HCT116 (cell line): Measurements from ENCODE around the gene SF1. TPM values are rescaled to one million over a fixed set of nuclear protein-coding genes. Genes with fewer than 3 reads are reported as not detected.

Experiments used
- ATAC-seq: fragments of 200-7000 bp; cut with Tn5 transposase; 2 replicates; pipeline ENCODE4 v1.9.1; 2020; ENCODE audit warnings: mild to moderate bottlenecking, moderate library complexity
- BruUV-seq: library from RNA; stranded (reverse); fragments of 400-500 nt; replicated peaks from 2 replicates; lab custom pipeline; 2021; lab: Mats Ljungman, UMichigan
- CTCF ChIA-PET: fragments of 300-600 bp; sonication (Branson Sonifier 250); formaldehyde crosslinking; loops from one replicate; lab custom pipeline; 2021; ENCODE audit warnings: antibody characterized with exemption; lab: Charles Lee
- POLR2A ChIA-PET: fragments of 300-600, 350-600 bp; sonication (Branson Sonifier 250); formaldehyde crosslinking; loops from one replicate; lab custom pipeline; 2021; ENCODE audit warnings: antibody characterized with exemption; lab: Charles Lee
- RAD21 ChIA-PET, 2 experiments: fragments of 300-600 bp; sonication (Branson Sonifier 250); formaldehyde crosslinking; loops; one replicate each; lab custom pipeline; 2023; ENCODE audit warnings: low total read pairs in 2 of 2; ENCODE audit not compliant: uncharacterized antibody in 2 of 2, unreplicated experiment in 2 of 2, low non-redundant PET in 1 of 2; lab: Charles Lee
- DNase-seq: peaks from one replicate; pipeline ENCODE4 v3.0.0-alpha.2; 2010; ENCODE audit warnings: low read depth, low spot score
- H2AFZ ChIP-seq: fragments of 200-600 bp; shearing (Covaris generic), sonication (generic); 2 replicates; pipeline ENCODE4 v1.6.1; 2017; ENCODE audit warnings: low read depth, mixed run types, mixed read lengths, antibody characterized with exemption, low read length; ENCODE audit not compliant: poor library complexity, severe bottlenecking
- H3K27ac ChIP-seq: 2 replicates; pipeline ENCODE4 v1.5.1; 2012; ENCODE audit warnings: low read depth, low read length
- H3K27me3 ChIP-seq: fragments of 200-600 bp; sonication (generic); 2 replicates; pipeline ENCODE4 v1.6.1; 2016; ENCODE audit warnings: mixed run types, low read length, mixed read lengths; ENCODE audit not compliant: insufficient read depth
- H3K36me3 ChIP-seq, 2 experiments: fragments of 200-500 bp in 1 of 2; fragments of 200-600 bp in 1 of 2; sonication (Bioruptor generic) in 1 of 2; sonication (generic) in 1 of 2; 2 replicates each; pipeline versions ENCODE4 v1.5.1 to v1.6.1; 2014 to 2016; ENCODE audit warnings: low read length in 2 of 2, inconsistent platforms in 1 of 2, mixed read lengths in 1 of 2, mixed run types in 1 of 2; ENCODE audit not compliant: insufficient read depth in 2 of 2, control insufficient read depth in 1 of 2
- H3K4me1 ChIP-seq, 2 experiments: fragments of 200-600 bp in 1 of 2; sonication (generic) in 1 of 2; 2 replicates each; pipeline versions ENCODE4 v1.5.1 to v1.6.1; 2012 to 2017; ENCODE audit warnings: low read length in 2 of 2, inconsistent platforms in 1 of 2, mild to moderate bottlenecking in 1 of 2, mixed read lengths in 1 of 2, mixed run types in 1 of 2, moderate library complexity in 1 of 2; ENCODE audit not compliant: insufficient read depth in 2 of 2, control insufficient read depth in 1 of 2
- H3K4me2 ChIP-seq: fragments of 200-600 bp; sonication (generic); 2 replicates; pipeline ENCODE4 v1.6.1; 2017; ENCODE audit warnings: mixed run types, low read length, mixed read lengths
- H3K4me3 ChIP-seq, 2 experiments: fragments of 200-600 bp in 1 of 2; sonication (generic) in 1 of 2; replicated peaks in 1 of 2; 2 replicates each; pipeline ENCODE4 v1.5.1; 2011 to 2016; ENCODE audit warnings: low read length in 2 of 2, control low read depth in 1 of 2, low read depth in 1 of 2, mild to moderate bottlenecking in 1 of 2, mixed read lengths in 1 of 2, mixed run types in 1 of 2
- H3K79me2 ChIP-seq: fragments of 200-600 bp; sonication (generic); 2 replicates; pipeline ENCODE4 v1.6.1; 2017; ENCODE audit warnings: mild to moderate bottlenecking, mixed run types, low read length, moderate library complexity, mixed read lengths; ENCODE audit not compliant: insufficient read depth
- H3K9ac ChIP-seq: fragments of 200-600 bp; sonication (generic); 2 replicates; pipeline ENCODE4 v1.6.1; 2016; ENCODE audit warnings: low read length, mixed read lengths
- H3K9me2 ChIP-seq: fragments of 200-600 bp; sonication (generic), shearing (Covaris generic); 2 replicates; pipeline ENCODE4 v1.6.1; 2017; ENCODE audit warnings: mixed run types, mild to moderate bottlenecking, moderate library complexity; ENCODE audit not compliant: insufficient read depth
- H3K9me3 ChIP-seq, 2 experiments: fragments of 200-500 bp in 1 of 2; fragments of 200-600 bp in 1 of 2; sonication (Bioruptor generic) in 1 of 2; sonication (generic) in 1 of 2; 2 replicates each; pipeline ENCODE4 v1.6.1; 2014 to 2017; ENCODE audit warnings: low read length in 2 of 2, mixed read lengths in 2 of 2, inconsistent platforms in 1 of 2, low read depth in 1 of 2, mild to moderate bottlenecking in 1 of 2, mixed run types in 1 of 2, moderate library complexity in 1 of 2; ENCODE audit not compliant: control insufficient read depth in 1 of 2, insufficient read depth in 1 of 2
- H4K20me1 ChIP-seq: fragments of 200-600 bp; sonication (generic), shearing (Covaris generic); 2 replicates; pipeline ENCODE4 v1.6.1; 2017; ENCODE audit warnings: mixed run types, mild to moderate bottlenecking, moderate library complexity; ENCODE audit not compliant: insufficient read depth
- CBX3 ChIP-seq: IDR thresholded peaks from 2 replicates; pipeline ENCODE4 v1.6.1; 2012; ENCODE audit warnings: low read depth
- CEBPB ChIP-seq: IDR thresholded peaks from 2 replicates; pipeline ENCODE4 v1.6.1; 2012; ENCODE audit warnings: low read depth
- EGR1 ChIP-seq: IDR thresholded peaks from 2 replicates; pipeline ENCODE4 v1.6.1; 2012; ENCODE audit warnings: low read depth
- ELF1 ChIP-seq: IDR thresholded peaks from 2 replicates; pipeline ENCODE4 v1.6.1; 2012; ENCODE audit warnings: low read depth, borderline replicate concordance
- EZH2 ChIP-seq: fragments of 200-600 bp; sonication (generic); IDR thresholded peaks from 2 replicates; pipeline ENCODE4 v1.6.1; 2017; ENCODE audit warnings: antibody characterized with exemption, mixed run types
- EZH2phosphoT487 ChIP-seq: fragments of 200-600 bp; IDR thresholded peaks from 2 replicates; pipeline ENCODE4 v1.6.1; 2018; ENCODE audit warnings: antibody characterized with exemption, borderline replicate concordance
- FOSL1 ChIP-seq: IDR thresholded peaks from 2 replicates; pipeline ENCODE4 v1.6.1; 2012; ENCODE audit warnings: low read depth
- POLR2A ChIP-seq: IDR thresholded peaks from 2 replicates; pipeline ENCODE4 v1.7.0; 2011; ENCODE audit warnings: borderline replicate concordance; ENCODE audit not compliant: insufficient read depth, insufficient read length; ENCODE audit errors: extremely low read depth
- POLR2AphosphoS5 ChIP-seq: IDR thresholded peaks from 2 replicates; pipeline ENCODE4 v1.6.1; 2011; ENCODE audit warnings: mild to moderate bottlenecking, low read depth, low read length, moderate library complexity
- RAD21 ChIP-seq: IDR thresholded peaks from 2 replicates; pipeline ENCODE4 v1.6.1; 2012; ENCODE audit warnings: low read depth, mild to moderate bottlenecking
- SP1 ChIP-seq: IDR thresholded peaks from 2 replicates; pipeline ENCODE4 v1.6.1; 2012; ENCODE audit warnings: low read depth
- TCF7L2 ChIP-seq: IDR thresholded peaks from 2 replicates; pipeline ENCODE4 v1.7.0; 2011; ENCODE audit warnings: borderline replicate concordance, inconsistent platforms; ENCODE audit not compliant: insufficient read depth, insufficient read length; ENCODE audit errors: extremely low read depth
- YY1 ChIP-seq: IDR thresholded peaks from 2 replicates; pipeline ENCODE4 v1.6.1; 2011; ENCODE audit warnings: low read length, low read depth, moderate library complexity, mild to moderate bottlenecking; ENCODE audit not compliant: insufficient replicate concordance; ENCODE audit errors: extremely low read depth
- ZFX ChIP-seq: fragments of 450-650 bp; IDR thresholded peaks from 2 replicates; pipeline ENCODE4 v1.6.1; 2017
- ZNF274 ChIP-seq: fragments of 200-500 bp; sonication (Bioruptor generic); IDR thresholded peaks from 2 replicates; pipeline ENCODE4 v1.6.1; 2014; ENCODE audit warnings: mild to moderate bottlenecking, low read depth, low read length, inconsistent platforms
- intact Hi-C: fragments of 100-400 bp; cut with micrococcal nuclease; formaldehyde crosslinking; loops from 2 replicates; pipeline ENCODE4 v1.10.0; 2022
- total RNA-seq: library from RNA; stranded (reverse); gene quantifications from one replicate; pipeline ENCODE4 v1.2.1, GENCODE V29; 2021; ENCODE audit not compliant: unreplicated experiment
- TF ChIP-seq, protein P1 (sequence below): IDR thresholded peaks from 2 replicates; pipeline ENCODE4 v1.6.1; 2012; ENCODE audit warnings: low read depth
- TF ChIP-seq, protein P2 (sequence below), 3 experiments: fragments of 200-600 bp in 1 of 3; sonication (generic) in 1 of 3; IDR thresholded peaks in 2 of 3; conservative IDR thresholded peaks in 1 of 3; 2 replicates each; pipeline ENCODE4 v1.5.1; 2012 to 2017; ENCODE audit warnings: low read depth in 2 of 3, low read length in 2 of 3, antibody characterized with exemption in 1 of 3, borderline replicate concordance in 1 of 3, control low read depth in 1 of 3, mild to moderate bottlenecking in 1 of 3, mixed read lengths in 1 of 3, mixed run types in 1 of 3, moderate library complexity in 1 of 3; ENCODE audit not compliant: insufficient read depth in 1 of 3
- TF ChIP-seq, protein P3 (sequence below): IDR thresholded peaks from 2 replicates; pipeline ENCODE4 v1.6.1; 2011; ENCODE audit warnings: mild to moderate bottlenecking, low read length, moderate library complexity; ENCODE audit not compliant: insufficient replicate concordance; ENCODE audit errors: extremely low read depth
- TF ChIP-seq, protein P4 (sequence below): IDR thresholded peaks from 2 replicates; pipeline ENCODE4 v1.6.1; 2012
- TF ChIP-seq, protein P5 (sequence below): IDR thresholded peaks from 2 replicates; pipeline ENCODE4 v1.6.1; 2012

The SF1 gene
- total RNA-seq, 1 experiment from 2014 or later = 403 TPM

DNA sequence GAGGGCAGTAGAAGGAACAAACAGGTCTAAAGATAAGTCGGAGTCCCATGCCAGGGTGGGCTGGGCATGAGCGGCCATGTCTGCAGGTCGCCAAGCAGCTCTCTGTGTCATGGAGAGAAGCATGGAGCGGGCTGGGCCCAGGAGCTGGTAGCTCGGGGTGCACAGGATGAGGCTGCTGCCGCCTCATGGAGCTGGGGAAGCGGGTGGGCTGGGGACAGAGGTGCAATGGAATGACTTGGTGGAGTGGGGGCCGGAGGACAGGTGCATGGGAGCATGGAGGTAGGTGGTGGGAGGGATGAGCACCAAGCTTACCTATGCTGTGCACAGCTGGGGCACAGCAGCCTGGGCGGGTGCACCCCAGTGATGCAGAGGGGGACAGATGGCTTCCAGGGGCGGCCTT is 58.9 kb downstream of the SF1 start:
- BruUV-seq = no TSS peak
- ChIA-PET POLR2A (no interaction called here), RAD21 (no interaction called here), CTCF (no interaction called here)
- Histone ChIP-seq H4K20me1 (no peaks in the 10 kb centered on the region), H2AFZ (no peak overlapping the region), H3K9me2 (no peaks in the 10 kb centered on the region), H3K79me2 (no peaks in the 10 kb centered on the region), H3K27me3 (peaks cover 11% of the 10 kb centered on the region; the same call in 1 of the 2 replicates), H3K36me3 (no peaks in the 10 kb centered on the region), H3K4me2 (no peak overlapping the region), H3K9ac (no peak overlapping the region), H3K27ac (no peak overlapping the region), H3K4me3 (no peak overlapping the region), H3K9me3 (no peaks in the 10 kb centered on the region), H3K4me1 (peaks cover 0 to 10% of the 10 kb centered on the region in 2 experiments; a peak in 1 of 4 replicates)
- TF ChIP-seq, protein P1, sequence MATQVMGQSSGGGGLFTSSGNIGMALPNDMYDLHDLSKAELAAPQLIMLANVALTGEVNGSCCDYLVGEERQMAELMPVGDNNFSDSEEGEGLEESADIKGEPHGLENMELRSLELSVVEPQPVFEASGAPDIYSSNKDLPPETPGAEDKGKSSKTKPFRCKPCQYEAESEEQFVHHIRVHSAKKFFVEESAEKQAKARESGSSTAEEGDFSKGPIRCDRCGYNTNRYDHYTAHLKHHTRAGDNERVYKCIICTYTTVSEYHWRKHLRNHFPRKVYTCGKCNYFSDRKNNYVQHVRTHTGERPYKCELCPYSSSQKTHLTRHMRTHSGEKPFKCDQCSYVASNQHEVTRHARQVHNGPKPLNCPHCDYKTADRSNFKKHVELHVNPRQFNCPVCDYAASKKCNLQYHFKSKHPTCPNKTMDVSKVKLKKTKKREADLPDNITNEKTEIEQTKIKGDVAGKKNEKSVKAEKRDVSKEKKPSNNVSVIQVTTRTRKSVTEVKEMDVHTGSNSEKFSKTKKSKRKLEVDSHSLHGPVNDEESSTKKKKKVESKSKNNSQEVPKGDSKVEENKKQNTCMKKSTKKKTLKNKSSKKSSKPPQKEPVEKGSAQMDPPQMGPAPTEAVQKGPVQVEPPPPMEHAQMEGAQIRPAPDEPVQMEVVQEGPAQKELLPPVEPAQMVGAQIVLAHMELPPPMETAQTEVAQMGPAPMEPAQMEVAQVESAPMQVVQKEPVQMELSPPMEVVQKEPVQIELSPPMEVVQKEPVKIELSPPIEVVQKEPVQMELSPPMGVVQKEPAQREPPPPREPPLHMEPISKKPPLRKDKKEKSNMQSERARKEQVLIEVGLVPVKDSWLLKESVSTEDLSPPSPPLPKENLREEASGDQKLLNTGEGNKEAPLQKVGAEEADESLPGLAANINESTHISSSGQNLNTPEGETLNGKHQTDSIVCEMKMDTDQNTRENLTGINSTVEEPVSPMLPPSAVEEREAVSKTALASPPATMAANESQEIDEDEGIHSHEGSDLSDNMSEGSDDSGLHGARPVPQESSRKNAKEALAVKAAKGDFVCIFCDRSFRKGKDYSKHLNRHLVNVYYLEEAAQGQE = no peak
- TF ChIP-seq FOSL1 (no peak), POLR2AphosphoS5 (no peak), EZH2phosphoT487 (no peak), RAD21 (no peak), ELF1 (no peak), CBX3 (no peak), EZH2 (no peak), ZNF274 (no peak), ZFX (no peak), YY1 (no peak), SP1 (no peak), EGR1 (no peak), POLR2A (no peak), CEBPB (no peak), TCF7L2 (no peak)
- TF ChIP-seq, protein P2, sequence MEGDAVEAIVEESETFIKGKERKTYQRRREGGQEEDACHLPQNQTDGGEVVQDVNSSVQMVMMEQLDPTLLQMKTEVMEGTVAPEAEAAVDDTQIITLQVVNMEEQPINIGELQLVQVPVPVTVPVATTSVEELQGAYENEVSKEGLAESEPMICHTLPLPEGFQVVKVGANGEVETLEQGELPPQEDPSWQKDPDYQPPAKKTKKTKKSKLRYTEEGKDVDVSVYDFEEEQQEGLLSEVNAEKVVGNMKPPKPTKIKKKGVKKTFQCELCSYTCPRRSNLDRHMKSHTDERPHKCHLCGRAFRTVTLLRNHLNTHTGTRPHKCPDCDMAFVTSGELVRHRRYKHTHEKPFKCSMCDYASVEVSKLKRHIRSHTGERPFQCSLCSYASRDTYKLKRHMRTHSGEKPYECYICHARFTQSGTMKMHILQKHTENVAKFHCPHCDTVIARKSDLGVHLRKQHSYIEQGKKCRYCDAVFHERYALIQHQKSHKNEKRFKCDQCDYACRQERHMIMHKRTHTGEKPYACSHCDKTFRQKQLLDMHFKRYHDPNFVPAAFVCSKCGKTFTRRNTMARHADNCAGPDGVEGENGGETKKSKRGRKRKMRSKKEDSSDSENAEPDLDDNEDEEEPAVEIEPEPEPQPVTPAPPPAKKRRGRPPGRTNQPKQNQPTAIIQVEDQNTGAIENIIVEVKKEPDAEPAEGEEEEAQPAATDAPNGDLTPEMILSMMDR (IDR thresholded peaks at IDR 0.05 in 2 of 3, conservative IDR thresholded peaks at IDR 0.05 in 1 of 3; ENCODE audit: borderline replicate concordance in 1 of 3, insufficient read depth in 1 of 3, low read depth in 2 of 3, low read length in 2 of 3) = no peak
- TF ChIP-seq, protein P3, sequence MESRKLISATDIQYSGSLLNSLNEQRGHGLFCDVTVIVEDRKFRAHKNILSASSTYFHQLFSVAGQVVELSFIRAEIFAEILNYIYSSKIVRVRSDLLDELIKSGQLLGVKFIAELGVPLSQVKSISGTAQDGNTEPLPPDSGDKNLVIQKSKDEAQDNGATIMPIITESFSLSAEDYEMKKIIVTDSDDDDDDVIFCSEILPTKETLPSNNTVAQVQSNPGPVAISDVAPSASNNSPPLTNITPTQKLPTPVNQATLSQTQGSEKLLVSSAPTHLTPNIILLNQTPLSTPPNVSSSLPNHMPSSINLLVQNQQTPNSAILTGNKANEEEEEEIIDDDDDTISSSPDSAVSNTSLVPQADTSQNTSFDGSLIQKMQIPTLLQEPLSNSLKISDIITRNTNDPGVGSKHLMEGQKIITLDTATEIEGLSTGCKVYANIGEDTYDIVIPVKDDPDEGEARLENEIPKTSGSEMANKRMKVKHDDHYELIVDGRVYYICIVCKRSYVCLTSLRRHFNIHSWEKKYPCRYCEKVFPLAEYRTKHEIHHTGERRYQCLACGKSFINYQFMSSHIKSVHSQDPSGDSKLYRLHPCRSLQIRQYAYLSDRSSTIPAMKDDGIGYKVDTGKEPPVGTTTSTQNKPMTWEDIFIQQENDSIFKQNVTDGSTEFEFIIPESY = no peak
- TF ChIP-seq, protein P4, sequence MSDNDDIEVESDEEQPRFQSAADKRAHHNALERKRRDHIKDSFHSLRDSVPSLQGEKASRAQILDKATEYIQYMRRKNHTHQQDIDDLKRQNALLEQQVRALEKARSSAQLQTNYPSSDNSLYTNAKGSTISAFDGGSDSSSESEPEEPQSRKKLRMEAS = no peak
- TF ChIP-seq, protein P5, sequence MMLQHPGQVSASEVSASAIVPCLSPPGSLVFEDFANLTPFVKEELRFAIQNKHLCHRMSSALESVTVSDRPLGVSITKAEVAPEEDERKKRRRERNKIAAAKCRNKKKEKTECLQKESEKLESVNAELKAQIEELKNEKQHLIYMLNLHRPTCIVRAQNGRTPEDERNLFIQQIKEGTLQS = no peak
- ATAC-seq = no peak
- no peak for DNase-seq
- intact Hi-C loops = loop anchor here (10.0 kb wide), 1 partner anchor 1215 kb away; the partner anchor contains the start of gene LGALS12
